GM21447 (cell line): ENCODE measurements around the gene PITX3.
"Not testable (repeated sequence)": the region's sequence is repeated elsewhere in the genome, so short reads cannot be mapped to it uniquely, and the experiment has no call there.

Experiments
- ATAC-seq: cut with Tn5 transposase; IDR thresholded peaks from one replicate; pipeline ENCODE4 v1.9.1; 2021; ENCODE audit not compliant: unreplicated experiment

Gene PITX3

GRCh38 chr10:102229810-102230263 is 11.5 kb downstream of the PITX3 start:
- ATAC-seq: no peak

GRCh38 chr10:102227050-102227449 is 14.3 kb downstream of the PITX3 start:
- ATAC-seq: no peak

GRCh38 chr10:102226542-102226870 is 14.8 kb downstream of the PITX3 start:
- ATAC-seq: no peak

GRCh38 chr10:102225646-102226541 is 15.4 kb downstream of the PITX3 start, which contains the start of gene ELOVL3:
Gene ELOVL3, plus strand, starts transcription at chr10:102226299. Its CDS starts 250 bp downstream, at chr10:102226549.
- ATAC-seq: peak; percentile 84

GRCh38 chr10:102222797-102223196 is 18.5 kb downstream of the PITX3 start:
- no peak for ATAC-seq

GRCh38 chr10:102220612-102221011 is 20.7 kb downstream of the PITX3 start:
- no peak for ATAC-seq

GRCh38 chr10:102219370-102219769 is 21.9 kb downstream of the PITX3 start:
- ATAC-seq: no peak

GRCh38 chr10:102213599-102213998 is 27.7 kb downstream of the PITX3 start:
- ATAC-seq: not testable (repeated sequence)

- ATAC-seq: no peak
Observed at GRCh38 chr10:102211615-102212299, 29.6 kb downstream of the PITX3 start.

- ATAC-seq: no peak
Observed at GRCh38 chr10:102208311-102209035, 32.8 kb downstream of the PITX3 start.

GRCh38 chr10:102202386-102202785 is 38.9 kb downstream of the PITX3 start:
- ATAC-seq: no peak

- ATAC-seq: no peak
Observed at GRCh38 chr10:102200751-102201640, 40.3 kb downstream of the PITX3 start.

- no peak for ATAC-seq
Observed at GRCh38 chr10:102198027-102198426, 43.3 kb downstream of the PITX3 start.

GRCh38 chr10:102196893-102197292 is 44.4 kb downstream of the PITX3 start:
- no peak for ATAC-seq

GRCh38 chr10:102195296-102195870 is 45.9 kb downstream of the PITX3 start:
- no peak for ATAC-seq

- no peak for ATAC-seq
Observed at GRCh38 chr10:102191956-102192355, 49.4 kb downstream of the PITX3 start.

- ATAC-seq: not testable (repeated sequence)
Observed at GRCh38 chr10:102188941-102189898, 52.1 kb downstream of the PITX3 start.

GRCh38 chr10:102188298-102188940 is 52.9 kb downstream of the PITX3 start:
- ATAC-seq: no peak
